Liver (tissue), 3 donors: ENCODE measurements around the gene TWSG1.

ENCODE experiments used
- EGR1 ChIP-seq, 2 donors: IDR thresholded peaks; 2 replicates each; pipeline ENCODE4 v1.6.1; 2016 to 2018; ENCODE audit warnings: antibody characterized with exemption in 2 of 2, low read depth in 2 of 2
- HNF4G ChIP-seq: IDR thresholded peaks from 2 replicates; pipeline ENCODE4 v1.6.1; 2016; ENCODE audit warnings: antibody characterized with exemption
- JUND ChIP-seq, 2 donors: IDR thresholded peaks; 2 replicates each; pipeline ENCODE4 v1.6.1; 2016; ENCODE audit warnings: antibody characterized with exemption in 2 of 2
- NR2F2 ChIP-seq: IDR thresholded peaks from 2 replicates; pipeline ENCODE4 v1.6.1; 2016; ENCODE audit warnings: antibody characterized with exemption
- RAD21 ChIP-seq, 2 donors: IDR thresholded peaks; 2 replicates each; pipeline ENCODE4 v1.6.1; 2016; ENCODE audit warnings: antibody characterized with exemption in 2 of 2, mild to moderate bottlenecking in 2 of 2
- RXRA ChIP-seq, 2 donors: IDR thresholded peaks; 2 replicates each; pipeline ENCODE4 v1.6.1; 2017 to 2018; ENCODE audit warnings: antibody characterized with exemption in 2 of 2, mild to moderate bottlenecking in 1 of 2
- TAF1 ChIP-seq: conservative IDR thresholded peaks from 2 replicates; pipeline ENCODE4 v1.6.1; 2016; ENCODE audit warnings: antibody characterized with exemption, mild to moderate bottlenecking
- YY1 ChIP-seq: IDR thresholded peaks from 2 replicates; pipeline ENCODE4 v1.6.1; 2016; ENCODE audit warnings: antibody characterized with exemption, mild to moderate bottlenecking
- TF ChIP-seq, protein P1 (sequence below): fragments of 150-350 bp; IDR thresholded peaks from 2 replicates; pipeline ENCODE4 v1.5.1; 2017; ENCODE audit warnings: improper control_type of control experiment, low read depth, low read length; ENCODE audit not compliant: missing input control
- TF ChIP-seq, protein P2 (sequence below): IDR thresholded peaks from 2 replicates; pipeline ENCODE4 v1.6.1; 2016; ENCODE audit warnings: antibody characterized with exemption
- TF ChIP-seq, protein P3 (sequence below): IDR thresholded peaks from 2 replicates; pipeline ENCODE4 v1.6.1; 2016; ENCODE audit warnings: antibody characterized with exemption, mild to moderate bottlenecking
- TF ChIP-seq, protein P4 (sequence below): IDR thresholded peaks from 2 replicates; pipeline ENCODE4 v1.6.1; 2016; ENCODE audit warnings: antibody characterized with exemption
- TF ChIP-seq, protein P5 (sequence below): IDR thresholded peaks from 2 replicates; pipeline ENCODE4 v1.6.1; 2016; ENCODE audit warnings: antibody characterized with exemption
- donor health status: healthy.
- donor health status: healthy.

DNA sequence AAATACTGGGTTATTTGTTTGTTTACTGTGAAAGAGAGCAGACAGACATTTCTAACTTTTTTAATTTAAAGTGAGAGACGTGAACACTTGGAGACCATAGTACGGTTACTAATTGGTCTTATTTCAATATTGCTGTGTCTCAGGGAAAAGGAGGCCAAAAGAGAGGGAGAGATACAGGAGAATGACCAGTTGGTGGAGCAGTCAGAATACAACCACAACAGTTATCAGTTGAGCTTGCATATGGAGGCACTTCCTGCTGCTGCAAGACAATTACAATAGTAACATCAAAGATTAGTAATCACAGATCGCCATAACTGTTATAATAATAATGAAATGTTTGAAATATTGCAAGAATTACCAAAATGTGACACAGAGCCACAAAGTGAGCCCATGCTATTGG, 58.2 kb downstream of the TWSG1 start:
- TF ChIP-seq, protein P1, sequence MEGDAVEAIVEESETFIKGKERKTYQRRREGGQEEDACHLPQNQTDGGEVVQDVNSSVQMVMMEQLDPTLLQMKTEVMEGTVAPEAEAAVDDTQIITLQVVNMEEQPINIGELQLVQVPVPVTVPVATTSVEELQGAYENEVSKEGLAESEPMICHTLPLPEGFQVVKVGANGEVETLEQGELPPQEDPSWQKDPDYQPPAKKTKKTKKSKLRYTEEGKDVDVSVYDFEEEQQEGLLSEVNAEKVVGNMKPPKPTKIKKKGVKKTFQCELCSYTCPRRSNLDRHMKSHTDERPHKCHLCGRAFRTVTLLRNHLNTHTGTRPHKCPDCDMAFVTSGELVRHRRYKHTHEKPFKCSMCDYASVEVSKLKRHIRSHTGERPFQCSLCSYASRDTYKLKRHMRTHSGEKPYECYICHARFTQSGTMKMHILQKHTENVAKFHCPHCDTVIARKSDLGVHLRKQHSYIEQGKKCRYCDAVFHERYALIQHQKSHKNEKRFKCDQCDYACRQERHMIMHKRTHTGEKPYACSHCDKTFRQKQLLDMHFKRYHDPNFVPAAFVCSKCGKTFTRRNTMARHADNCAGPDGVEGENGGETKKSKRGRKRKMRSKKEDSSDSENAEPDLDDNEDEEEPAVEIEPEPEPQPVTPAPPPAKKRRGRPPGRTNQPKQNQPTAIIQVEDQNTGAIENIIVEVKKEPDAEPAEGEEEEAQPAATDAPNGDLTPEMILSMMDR: no peak
- TF ChIP-seq YY1: no peak
- TF ChIP-seq, protein P2, sequence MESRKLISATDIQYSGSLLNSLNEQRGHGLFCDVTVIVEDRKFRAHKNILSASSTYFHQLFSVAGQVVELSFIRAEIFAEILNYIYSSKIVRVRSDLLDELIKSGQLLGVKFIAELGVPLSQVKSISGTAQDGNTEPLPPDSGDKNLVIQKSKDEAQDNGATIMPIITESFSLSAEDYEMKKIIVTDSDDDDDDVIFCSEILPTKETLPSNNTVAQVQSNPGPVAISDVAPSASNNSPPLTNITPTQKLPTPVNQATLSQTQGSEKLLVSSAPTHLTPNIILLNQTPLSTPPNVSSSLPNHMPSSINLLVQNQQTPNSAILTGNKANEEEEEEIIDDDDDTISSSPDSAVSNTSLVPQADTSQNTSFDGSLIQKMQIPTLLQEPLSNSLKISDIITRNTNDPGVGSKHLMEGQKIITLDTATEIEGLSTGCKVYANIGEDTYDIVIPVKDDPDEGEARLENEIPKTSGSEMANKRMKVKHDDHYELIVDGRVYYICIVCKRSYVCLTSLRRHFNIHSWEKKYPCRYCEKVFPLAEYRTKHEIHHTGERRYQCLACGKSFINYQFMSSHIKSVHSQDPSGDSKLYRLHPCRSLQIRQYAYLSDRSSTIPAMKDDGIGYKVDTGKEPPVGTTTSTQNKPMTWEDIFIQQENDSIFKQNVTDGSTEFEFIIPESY: no peak
- TF ChIP-seq, protein P3, sequence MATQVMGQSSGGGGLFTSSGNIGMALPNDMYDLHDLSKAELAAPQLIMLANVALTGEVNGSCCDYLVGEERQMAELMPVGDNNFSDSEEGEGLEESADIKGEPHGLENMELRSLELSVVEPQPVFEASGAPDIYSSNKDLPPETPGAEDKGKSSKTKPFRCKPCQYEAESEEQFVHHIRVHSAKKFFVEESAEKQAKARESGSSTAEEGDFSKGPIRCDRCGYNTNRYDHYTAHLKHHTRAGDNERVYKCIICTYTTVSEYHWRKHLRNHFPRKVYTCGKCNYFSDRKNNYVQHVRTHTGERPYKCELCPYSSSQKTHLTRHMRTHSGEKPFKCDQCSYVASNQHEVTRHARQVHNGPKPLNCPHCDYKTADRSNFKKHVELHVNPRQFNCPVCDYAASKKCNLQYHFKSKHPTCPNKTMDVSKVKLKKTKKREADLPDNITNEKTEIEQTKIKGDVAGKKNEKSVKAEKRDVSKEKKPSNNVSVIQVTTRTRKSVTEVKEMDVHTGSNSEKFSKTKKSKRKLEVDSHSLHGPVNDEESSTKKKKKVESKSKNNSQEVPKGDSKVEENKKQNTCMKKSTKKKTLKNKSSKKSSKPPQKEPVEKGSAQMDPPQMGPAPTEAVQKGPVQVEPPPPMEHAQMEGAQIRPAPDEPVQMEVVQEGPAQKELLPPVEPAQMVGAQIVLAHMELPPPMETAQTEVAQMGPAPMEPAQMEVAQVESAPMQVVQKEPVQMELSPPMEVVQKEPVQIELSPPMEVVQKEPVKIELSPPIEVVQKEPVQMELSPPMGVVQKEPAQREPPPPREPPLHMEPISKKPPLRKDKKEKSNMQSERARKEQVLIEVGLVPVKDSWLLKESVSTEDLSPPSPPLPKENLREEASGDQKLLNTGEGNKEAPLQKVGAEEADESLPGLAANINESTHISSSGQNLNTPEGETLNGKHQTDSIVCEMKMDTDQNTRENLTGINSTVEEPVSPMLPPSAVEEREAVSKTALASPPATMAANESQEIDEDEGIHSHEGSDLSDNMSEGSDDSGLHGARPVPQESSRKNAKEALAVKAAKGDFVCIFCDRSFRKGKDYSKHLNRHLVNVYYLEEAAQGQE: no peak
- no peak for TF ChIP-seq EGR1 (IDR thresholded peaks at IDR 0.05; ENCODE audit: low read depth in 2 of 2)
- no peak for TF ChIP-seq RAD21 (IDR thresholded peaks at IDR 0.05)
- no peak for TF ChIP-seq HNF4G
- TF ChIP-seq, protein P4, sequence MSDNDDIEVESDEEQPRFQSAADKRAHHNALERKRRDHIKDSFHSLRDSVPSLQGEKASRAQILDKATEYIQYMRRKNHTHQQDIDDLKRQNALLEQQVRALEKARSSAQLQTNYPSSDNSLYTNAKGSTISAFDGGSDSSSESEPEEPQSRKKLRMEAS: no peak
- no peak for TF ChIP-seq JUND (IDR thresholded peaks at IDR 0.05)
- TF ChIP-seq NR2F2: no peak
- TF ChIP-seq TAF1: no peak
- TF ChIP-seq, protein P5, sequence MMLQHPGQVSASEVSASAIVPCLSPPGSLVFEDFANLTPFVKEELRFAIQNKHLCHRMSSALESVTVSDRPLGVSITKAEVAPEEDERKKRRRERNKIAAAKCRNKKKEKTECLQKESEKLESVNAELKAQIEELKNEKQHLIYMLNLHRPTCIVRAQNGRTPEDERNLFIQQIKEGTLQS: no peak
- no peak for TF ChIP-seq RXRA (IDR thresholded peaks at IDR 0.05)
